Measurements from ENCODE around the gene S100A14. TPM values are rescaled to one million over a fixed set of nuclear protein-coding genes. Genes with fewer than 3 reads are reported as not detected.

Gene S100A14
- total and polyA plus RNA-seq, 2 of the 4 experiments (the other 2 are of a cell fraction), result 0.10 TPM; not detected in 1

GRCh38 chr1:153626904-153627714 lies 11.0 kb upstream of the S100A14 start, which contains the start of gene S100A13:
S100A13 (minus strand) TSS chr1:153627505; CDS start chr1:153626472, 1,033 bp downstream.
- WGBS, 2 experiments (ENCODE audit: extremely low coverage in 2 of 2, insufficient read length in 1 of 2), result 0% methylated on average over 1 of the region's 28 CpGs; no CpG with 5 or more reads in 1 of the 2 experiments
- intact Hi-C loops (cut with micrococcal nuclease), result loop anchor here (1.0 to 5.0 kb wide), 3 partner anchors 54 to 116 kb away; no protein-coding TSS in a partner anchor
- peak; percentile 99 for TF ChIP-seq POLR2A (IDR thresholded peaks at IDR 0.05; ENCODE audit: low read depth, low read length)
- no peak; the same call in 1 of the 2 replicates for TF ChIP-seq MXI1 (IDR thresholded peaks at IDR 0.05; ENCODE audit: borderline replicate concordance, low read depth, low read length)
- no peak for TF ChIP-seq NFE2L2 (IDR thresholded peaks at IDR 0.05; ENCODE audit: low read depth, low read length)
- TF ChIP-seq, protein P1, sequence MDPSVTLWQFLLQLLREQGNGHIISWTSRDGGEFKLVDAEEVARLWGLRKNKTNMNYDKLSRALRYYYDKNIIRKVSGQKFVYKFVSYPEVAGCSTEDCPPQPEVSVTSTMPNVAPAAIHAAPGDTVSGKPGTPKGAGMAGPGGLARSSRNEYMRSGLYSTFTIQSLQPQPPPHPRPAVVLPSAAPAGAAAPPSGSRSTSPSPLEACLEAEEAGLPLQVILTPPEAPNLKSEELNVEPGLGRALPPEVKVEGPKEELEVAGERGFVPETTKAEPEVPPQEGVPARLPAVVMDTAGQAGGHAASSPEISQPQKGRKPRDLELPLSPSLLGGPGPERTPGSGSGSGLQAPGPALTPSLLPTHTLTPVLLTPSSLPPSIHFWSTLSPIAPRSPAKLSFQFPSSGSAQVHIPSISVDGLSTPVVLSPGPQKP (IDR thresholded peaks at IDR 0.05; ENCODE audit: borderline replicate concordance, low read depth, low read length), result no peak
- TF ChIP-seq RAD21 (IDR thresholded peaks at IDR 0.05; ENCODE audit: low read length), result peak; percentile 42
- no peak for TF ChIP-seq RCOR1 (IDR thresholded peaks at IDR 0.05; ENCODE audit: insufficient replicate concordance, low read length)
- TF ChIP-seq RFX5 (IDR thresholded peaks at IDR 0.05; ENCODE audit: low read depth, low read length), result no peak
- peak; percentile 24 for TF ChIP-seq SMC3 (IDR thresholded peaks at IDR 0.05; ENCODE audit: low read depth, low read length)
- TF ChIP-seq MAZ (IDR thresholded peaks at IDR 0.05; ENCODE audit: borderline replicate concordance, low read depth, low read length), result no peak; the same call in 1 of the 2 replicates
- TF ChIP-seq MAFK (IDR thresholded peaks at IDR 0.05; ENCODE audit: low read depth, low read length), result no peak
- no peak for TF ChIP-seq USF2 (IDR thresholded peaks at IDR 0.05; ENCODE audit: low read depth, low read length)
- TF ChIP-seq FOS (IDR thresholded peaks at IDR 0.05; ENCODE audit: low read depth, low read length), result no peak
- TF ChIP-seq CEBPB (IDR thresholded peaks at IDR 0.05; ENCODE audit: low read depth, low read length), result no peak

More at GRCh38 chr1:153626904-153627714, 11.0 kb upstream of the S100A14 start, which contains the start of gene S100A13:
- Histone ChIP-seq H3K4me2 (ENCODE audit: low read depth, low read length) (peak within 1 kb of the TSS; percentile 83), H3K14ac (replicated peaks; ENCODE audit: low read depth, low read length) (peak within 1 kb of the TSS; percentile 99), H3K36me3 (ENCODE audit: control insufficient read depth, insufficient read depth, low read length) (peaks cover 11% of the 10 kb centered on the region), H3K9ac (ENCODE audit: low read depth, low read length) (peak within 1 kb of the TSS; percentile 85), H3K27me3 (ENCODE audit: control insufficient read depth, insufficient read depth, low read length) (no peaks in the 10 kb centered on the region), H3K23ac (ENCODE audit: low read depth, low read length) (peak within 1 kb of the TSS; percentile 84), H4K5ac (ENCODE audit: low read depth, low read length) (peak within 1 kb of the TSS; percentile 87), H3K27ac (ENCODE audit: insufficient read depth, low read length) (peak within 1 kb of the TSS; percentile 96), H3K9me3 (ENCODE audit: control insufficient read depth, insufficient read depth, low read length) (no peaks in the 10 kb centered on the region), H2BK120ac (ENCODE audit: low read depth, low read length) (peak within 1 kb of the TSS; percentile 85), H3K18ac (ENCODE audit: low read depth, low read length) (peak within 1 kb of the TSS; percentile 73), H4K20me1 (ENCODE audit: insufficient read depth, low read length) (no peaks in the 10 kb centered on the region), H3K4me1 (ENCODE audit: control insufficient read depth, insufficient read depth, low read length) (peaks cover 14% of the 10 kb centered on the region), H3K9me1 (ENCODE audit: insufficient read depth, low read length) (peaks cover 29% of the 10 kb centered on the region), H2AK5ac (ENCODE audit: low read depth, low read length) (peak within 1 kb of the TSS; percentile 99), H3K79me1 (ENCODE audit: low read depth in 1 of 2, low read length in 2 of 2) (peaks cover 24 to 41% of the 10 kb centered on the region in 2 experiments), H2BK15ac (ENCODE audit: low read depth, low read length) (peak within 1 kb of the TSS; percentile 84; the same call in 2 of the 3 replicates), H2BK5ac (ENCODE audit: low read depth, low read length, poor library complexity, severe bottlenecking) (peak within 1 kb of the TSS; percentile 92), H2AK9ac (replicated peaks; ENCODE audit: low read depth, low read length, poor library complexity) (peak within 1 kb of the TSS; percentile 97), H3K4ac (ENCODE audit: low read depth, low read length) (peak within 1 kb of the TSS; percentile 96), H2AFZ (replicated peaks; ENCODE audit: low read length, poor library complexity) (peak within 1 kb of the TSS; percentile 84), H2BK20ac (ENCODE audit: low read depth, low read length) (peak within 1 kb of the TSS; percentile 81), H3K56ac (ENCODE audit: extremely low read depth, insufficient read depth, low read length) (peak within 1 kb of the TSS; percentile 94), H3K4me3 (ENCODE audit: insufficient read depth, low read depth, low read length) (peak within 1 kb of the TSS; percentile 54), H4K8ac (ENCODE audit: low read depth in 2 of 2, low read length in 2 of 2) (peak within 1 kb of the TSS; percentile 87 to 94), H4K91ac (ENCODE audit: insufficient read depth, low read depth, low read length) (peak within 1 kb of the TSS; percentile 97)
- BruUV-seq (replicated peaks), result no TSS peak
- ChIA-PET POLR2A (ENCODE audit: unreplicated experiment) (interaction anchor here (0.6 to 2.3 kb wide), 17 partner anchors 8 to 95 kb away, joined by 3 to 10 read pairs (median 5); partner anchors contain the start of genes S100A16 and S100A6), CTCF (interaction anchor here (0.7 to 2.3 kb wide), 14 partner anchors 11 to 120 kb away, joined by 3 to 18 read pairs (median 4); partner anchors contain the start of genes S100A14 and S100A16)
- in situ Hi-C loops (cut with MboI; ENCODE audit: low sequenced_read_pairs), result no loop called here
- peak; percentile 87 for ATAC-seq (ENCODE audit: low read depth)
- DNase-seq, result peak; percentile 96
- dilution Hi-C loops (cut with HindIII; ENCODE audit: low sequenced_read_pairs, unreplicated experiment), result no loop called here
